Right hindlimb (tissue), 1 donor: ENCODE data around the gene OR5AL1.
"Not testable (repeated sequence)": the region's sequence is repeated elsewhere in the genome, so short reads cannot be mapped to it uniquely, and the experiment has no call there.

Source experiments
- DNase-seq: peaks from one replicate; pipeline ENCODE4 v3.0.0-alpha.2; 2018

Gene OR5AL1

DNA sequence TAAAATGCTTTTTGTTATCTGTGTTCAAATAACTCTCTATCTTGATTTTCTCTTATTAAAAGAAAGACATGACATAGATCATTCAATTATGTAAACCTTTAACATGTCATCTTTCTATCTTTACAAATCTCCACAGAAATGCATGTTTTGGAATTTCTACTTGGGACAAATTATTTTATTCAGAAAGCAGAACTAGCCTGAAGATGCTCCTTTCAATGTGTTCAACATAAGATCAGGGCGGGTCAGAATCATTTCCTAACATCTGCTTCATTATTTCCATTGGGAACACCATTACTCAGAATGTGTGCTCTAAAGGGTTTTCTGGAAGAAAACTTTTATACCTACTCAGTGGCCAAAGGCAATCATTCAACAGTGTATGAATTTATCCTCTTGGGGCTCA, at the start of gene OR5AL1:
Gene OR5AL1, plus strand, starts transcription at position 301 of the 400 bp plus-strand sequence.
- no peak for DNase-seq

- DNase-seq, result no peak
These were observed 37.2 kb upstream of the OR5AL1 start, which contains the start of gene OR8U1 for GRCh38 chr11:56375324-56375723. Gene OR8U1 (plus strand): TSS chr11:56375624. CDS start chr11:56375624, 0 bp downstream.

- DNase-seq, result no peak
These were observed 32.4 kb upstream of the OR5AL1 start for GRCh38 chr11:56380120-56380519.

GRCh38 chr11:56394381-56394780, 18.1 kb upstream of the OR5AL1 start:
- DNase-seq, result no peak

- DNase-seq, result no peak
These were observed 16.4 kb upstream of the OR5AL1 start for GRCh38 chr11:56396047-56396446.

- not testable (repeated sequence) for DNase-seq
These were observed 10.5 kb upstream of the OR5AL1 start for GRCh38 chr11:56401858-56402461.

- no peak for DNase-seq
These were observed 8.1 kb upstream of the OR5AL1 start for GRCh38 chr11:56404393-56404792.

DNA sequence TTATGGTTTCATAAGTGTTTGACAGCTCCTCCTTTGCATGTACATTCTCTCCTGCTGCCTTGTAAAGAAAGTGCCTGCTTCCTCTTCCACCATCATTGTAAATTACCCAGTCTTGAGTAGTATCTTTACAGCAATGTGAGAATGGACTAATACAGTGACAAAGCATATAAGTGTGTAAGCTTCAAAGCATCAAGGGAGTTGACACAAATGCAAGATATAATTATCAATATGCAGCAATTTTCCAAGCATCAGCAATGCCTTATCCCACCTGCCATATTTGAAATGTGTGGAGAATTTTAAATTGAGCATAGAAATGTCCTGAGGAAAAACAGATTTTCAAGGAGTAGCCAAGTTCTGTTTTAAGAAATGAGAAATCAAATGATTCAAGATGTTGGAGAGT, 1.7 kb upstream of the OR5AL1 start:
- DNase-seq, result no peak

- DNase-seq, result no peak
These were observed 41.0 kb downstream of the OR5AL1 start for GRCh38 chr11:56453521-56453920.

DNA sequence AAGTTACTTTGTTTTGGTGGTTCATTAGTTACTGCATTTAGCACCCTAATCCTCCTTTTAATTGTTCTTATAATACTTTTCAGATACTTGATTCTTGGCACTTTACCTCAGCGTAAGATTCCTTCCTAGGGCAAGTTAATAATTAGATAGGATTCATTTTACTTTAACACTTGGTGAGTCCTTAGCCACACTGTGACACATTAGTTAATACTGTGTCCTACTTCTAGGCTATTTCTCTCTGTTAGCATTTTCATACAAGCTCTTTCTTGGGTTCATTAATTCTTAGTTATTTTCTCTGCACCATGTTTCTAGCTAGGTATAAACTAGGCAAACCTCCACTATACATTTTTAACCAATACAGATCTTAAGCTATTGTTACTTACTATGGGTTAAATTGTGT, 44.6 kb downstream of the OR5AL1 start:
- no peak for DNase-seq
